Activated CD8-positive, alpha-beta T cell treated with anti-CD3 and anti-CD28 coated beads for 36 hours (primary cell): ENCODE data around the gene NUAK1. TPM values are rescaled to one million over a fixed set of nuclear protein-coding genes. Genes with fewer than 3 reads are reported as not detected.

Experiments
- ATAC-seq: fragments of 200-7000 bp; cut with Tn5 transposase; one replicate; pipeline ENCODE4 v1.10.0; 2021; ENCODE audit warnings: mild to moderate bottlenecking, moderate library complexity
- CTCF ChIA-PET: fragments of 350-600 bp; sonication (Branson Sonifier 250); formaldehyde crosslinking; loops from one replicate; lab custom pipeline; 2021; ENCODE audit warnings: antibody characterized with exemption; lab: Charles Lee
- POLR2A ChIA-PET: fragments of 350-600 bp; sonication (Branson Sonifier 250); formaldehyde crosslinking; loops from one replicate; lab custom pipeline; 2021; ENCODE audit warnings: antibody characterized with exemption; lab: Charles Lee
- DNase-seq: peaks from one replicate; pipeline ENCODE4 v3.0.0-alpha.2; 2020
- H3K27ac Mint-ChIP-seq: one replicate; pipeline ENCODE4 v1.8.0; 2021; ENCODE audit warnings: mild to moderate bottlenecking, mixed read lengths
- H3K27me3 Mint-ChIP-seq: one replicate; pipeline ENCODE4 v1.8.0; 2021; ENCODE audit warnings: mixed read lengths
- H3K36me3 Mint-ChIP-seq: one replicate; pipeline ENCODE4 v1.8.0; 2021; ENCODE audit warnings: low read depth, mixed read lengths
- H3K4me1 Mint-ChIP-seq: one replicate; pipeline ENCODE4 v1.8.0; 2021; ENCODE audit warnings: low read depth, mixed read lengths
- H3K4me3 Mint-ChIP-seq: one replicate; pipeline ENCODE4 v1.8.0; 2021; ENCODE audit warnings: mild to moderate bottlenecking, moderate library complexity, mixed read lengths
- H3K9me3 Mint-ChIP-seq: one replicate; pipeline ENCODE4 v1.8.0; 2021; ENCODE audit warnings: mixed read lengths
- CTCF ChIP-seq: fragments of 200-600 bp; IDR thresholded peaks from one replicate; pipeline ENCODE4 v1.8.0; 2022; ENCODE audit warnings: antibody characterized with exemption, mild to moderate bottlenecking
- intact Hi-C: fragments of 100-400 bp; cut with micrococcal nuclease; formaldehyde crosslinking; loops from one replicate; pipeline ENCODE4 v1.10.0; 2022
- total RNA-seq, 2 experiments: library from RNA; stranded (reverse); gene quantifications; one replicate each; pipeline ENCODE4 v1.2.3, GENCODE V29; 2021

NUAK1 gene
- total RNA-seq, 2 experiments from 2014 or later = not detected

DNA sequence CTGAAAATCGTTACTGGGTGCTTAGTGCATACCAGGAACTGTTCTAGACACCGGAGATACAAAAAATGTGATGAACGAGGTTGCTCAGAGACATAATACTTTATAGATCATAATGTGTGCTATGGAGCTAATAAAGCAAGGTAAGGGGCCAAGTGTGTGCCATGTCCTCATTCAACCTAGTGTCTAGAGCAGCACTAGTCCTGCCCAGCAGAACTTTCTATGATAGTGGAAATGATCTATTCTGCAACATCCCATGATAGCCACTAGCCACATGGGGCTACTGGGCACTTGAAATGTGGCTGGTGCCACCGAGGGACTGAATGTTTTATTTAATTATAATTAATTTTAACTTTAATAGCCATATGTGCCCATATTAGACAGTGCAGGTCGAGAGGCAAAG lies 15.6 kb downstream of the NUAK1 start:
- no peaks in the 10 kb centered on the region for H3K9me3 Mint-ChIP-seq
- H3K4me3 Mint-ChIP-seq = no peak overlapping the region
- ATAC-seq = no peak
- no peaks in the 10 kb centered on the region for H3K4me1 Mint-ChIP-seq
- peaks cover 6% of the 10 kb centered on the region for H3K27me3 Mint-ChIP-seq
- H3K36me3 Mint-ChIP-seq = no peaks in the 10 kb centered on the region
- CTCF ChIA-PET = interaction anchor here (1.6 kb wide), 1 partner anchor 13 kb away, joined by 9 read pairs; no protein-coding TSS in a partner anchor
- POLR2A ChIA-PET = no interaction called here
- no peak overlapping the region for H3K27ac Mint-ChIP-seq
- no peak for TF ChIP-seq CTCF
- no peak for DNase-seq
- intact Hi-C loops = no loop called here

DNA sequence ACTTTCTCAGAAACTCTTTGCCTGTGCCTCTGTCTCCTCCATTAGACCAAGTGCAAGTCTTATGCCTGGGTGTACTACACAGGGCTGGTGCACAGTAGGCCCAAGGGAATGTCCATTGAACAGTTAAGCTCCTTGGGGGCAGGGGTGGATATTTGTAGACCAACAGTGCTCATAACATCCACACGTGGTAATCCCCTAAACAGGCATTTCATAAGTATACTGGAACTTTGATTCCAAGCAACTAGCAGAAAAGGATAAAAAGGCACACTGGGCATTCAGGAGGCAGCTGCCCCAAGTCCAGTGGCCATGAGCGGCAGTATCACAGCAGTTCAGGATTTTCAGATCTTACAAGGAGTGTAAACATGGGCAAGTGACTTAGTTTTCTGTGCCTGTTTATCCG lies 16.8 kb downstream of the NUAK1 start:
- Mint-ChIP-seq H3K36me3 (no peaks in the 10 kb centered on the region), H3K4me3 (no peak overlapping the region), H3K4me1 (no peaks in the 10 kb centered on the region), H3K27me3 (peaks cover 12% of the 10 kb centered on the region), H3K9me3 (no peaks in the 10 kb centered on the region), H3K27ac (no peak overlapping the region)
- ATAC-seq (no peak), DNase-seq (no peak)
- ChIA-PET POLR2A (no interaction called here), CTCF (interaction anchor here (1.6 kb wide), 1 partner anchor 14 kb away, joined by 9 read pairs; no protein-coding TSS in a partner anchor)
- intact Hi-C loops = no loop called here
- TF ChIP-seq CTCF = no peak

DNA sequence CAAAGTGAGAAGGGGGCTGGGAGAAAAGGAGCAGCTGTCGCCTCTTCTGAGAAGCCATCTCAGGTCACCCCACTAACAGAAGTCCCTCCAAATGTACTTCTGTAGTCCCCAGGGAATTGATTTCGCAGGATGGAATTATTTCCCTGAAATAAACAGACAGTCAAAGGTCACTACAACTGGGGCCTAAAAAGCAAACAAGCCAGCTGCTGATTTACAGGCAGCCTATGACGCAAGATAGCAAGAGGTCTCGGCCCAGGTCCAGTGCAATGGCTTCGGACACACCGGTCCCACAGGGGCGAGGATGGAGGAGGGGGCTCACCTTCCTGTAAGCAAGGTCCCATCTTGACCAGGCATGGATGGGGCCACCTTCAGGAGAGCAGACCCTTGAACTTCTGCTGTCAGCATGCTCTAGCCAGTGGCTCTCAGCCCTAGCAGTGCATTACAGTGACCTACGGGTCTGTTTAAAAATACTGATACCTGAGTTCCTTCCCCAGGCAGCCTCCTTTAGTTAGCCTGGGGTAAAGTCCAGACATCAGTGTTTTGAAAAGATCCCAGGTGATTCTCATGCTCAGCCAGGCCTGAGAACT lies 18.1 kb downstream of the NUAK1 start:
- H3K36me3 Mint-ChIP-seq = no peaks in the 10 kb centered on the region
- no peak overlapping the region for H3K4me3 Mint-ChIP-seq
- DNase-seq (no peak), ATAC-seq (no peak)
- peaks cover 10% of the 10 kb centered on the region for H3K27me3 Mint-ChIP-seq
- H3K27ac Mint-ChIP-seq = no peak overlapping the region
- TF ChIP-seq CTCF = no peak
- ChIA-PET POLR2A (no interaction called here), CTCF (interaction anchor here (1.1 kb wide), 1 partner anchor 15 kb away, joined by 3 read pairs; no protein-coding TSS in a partner anchor)
- H3K9me3 Mint-ChIP-seq = no peaks in the 10 kb centered on the region
- intact Hi-C loops = no loop called here
- no peaks in the 10 kb centered on the region for H3K4me1 Mint-ChIP-seq

DNA sequence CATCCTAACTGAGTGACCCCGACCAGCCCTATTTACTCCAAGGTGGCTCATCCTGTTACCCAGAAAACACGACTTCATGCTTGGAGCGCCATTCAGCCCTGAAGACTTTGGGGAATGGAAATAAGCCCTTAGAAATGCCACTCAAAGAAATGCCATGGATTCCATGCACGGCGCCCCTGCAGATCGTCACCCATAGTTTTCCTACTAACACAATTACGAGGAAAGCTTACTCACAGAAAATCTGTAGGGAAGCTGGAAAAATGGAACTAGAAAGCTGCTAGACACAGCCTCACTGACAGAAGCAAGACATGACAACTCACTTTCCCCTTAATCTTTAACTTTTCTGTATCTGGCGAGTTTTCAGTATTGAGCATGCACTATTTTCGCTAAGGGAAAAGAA lies 19.5 kb downstream of the NUAK1 start:
- Mint-ChIP-seq H3K4me3 (no peak overlapping the region), H3K27ac (no peak overlapping the region), H3K4me1 (no peaks in the 10 kb centered on the region), H3K9me3 (no peaks in the 10 kb centered on the region), H3K27me3 (peaks cover 9% of the 10 kb centered on the region), H3K36me3 (no peaks in the 10 kb centered on the region)
- CTCF ChIA-PET = interaction anchor here (2.3 kb wide), 1 partner anchor 17 kb away, joined by 14 read pairs; no protein-coding TSS in a partner anchor
- DNase-seq = no peak
- no peak for ATAC-seq
- POLR2A ChIA-PET = no interaction called here
- TF ChIP-seq CTCF = no peak
- intact Hi-C loops = no loop called here

DNA sequence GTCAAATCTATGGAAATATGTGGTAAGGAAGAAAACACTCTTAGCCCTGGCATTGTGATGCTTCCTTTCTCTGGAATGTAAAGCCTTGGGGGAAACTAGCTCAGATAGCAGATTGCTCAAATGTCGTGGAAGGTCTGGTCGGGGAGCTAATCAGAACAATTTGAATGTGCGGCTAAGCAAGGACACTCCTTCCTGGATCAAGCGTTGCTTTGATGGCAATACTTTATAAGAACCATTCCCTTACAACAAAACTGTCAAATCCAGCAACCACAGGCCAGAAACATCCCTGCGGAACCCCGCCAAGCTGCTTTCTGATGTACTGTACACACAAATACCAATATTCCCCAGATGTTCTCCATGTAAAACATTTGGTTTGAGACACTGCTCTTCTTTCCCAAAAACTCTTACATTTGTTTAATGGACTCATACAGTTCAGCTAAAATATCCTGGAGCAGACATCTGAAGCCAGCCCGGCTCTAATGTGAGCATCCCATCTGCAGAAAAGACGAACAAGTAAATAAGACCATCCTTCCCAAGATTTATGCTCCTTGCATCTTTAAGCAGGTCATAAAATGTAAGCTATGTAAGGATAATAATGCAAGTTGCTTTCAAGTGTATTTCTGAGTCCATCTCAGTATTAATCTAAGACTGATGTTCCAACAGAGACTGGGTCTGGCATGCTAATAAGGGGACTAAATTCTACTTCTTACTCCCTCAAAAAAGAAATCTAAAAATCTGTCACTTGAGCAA lies 20.2 kb downstream of the NUAK1 start:
- CTCF ChIA-PET = interaction anchor here (2.3 kb wide), 1 partner anchor 18 kb away, joined by 14 read pairs; no protein-coding TSS in a partner anchor
- no peaks in the 10 kb centered on the region for H3K4me1 Mint-ChIP-seq
- no peak overlapping the region for H3K4me3 Mint-ChIP-seq
- DNase-seq (no peak), ATAC-seq (no peak)
- H3K9me3 Mint-ChIP-seq = no peaks in the 10 kb centered on the region
- POLR2A ChIA-PET = no interaction called here
- H3K27me3 Mint-ChIP-seq = peaks cover 11% of the 10 kb centered on the region
- TF ChIP-seq CTCF = no peak
- no peaks in the 10 kb centered on the region for H3K36me3 Mint-ChIP-seq
- H3K27ac Mint-ChIP-seq = no peak overlapping the region
- intact Hi-C loops = no loop called here
